ENCODE data around the gene CMTM6.
"Not testable (repeated sequence)": the region's sequence is repeated elsewhere in the genome, so short reads cannot be mapped to it uniquely, and the experiment has no call there.

Gene CMTM6

DNA sequence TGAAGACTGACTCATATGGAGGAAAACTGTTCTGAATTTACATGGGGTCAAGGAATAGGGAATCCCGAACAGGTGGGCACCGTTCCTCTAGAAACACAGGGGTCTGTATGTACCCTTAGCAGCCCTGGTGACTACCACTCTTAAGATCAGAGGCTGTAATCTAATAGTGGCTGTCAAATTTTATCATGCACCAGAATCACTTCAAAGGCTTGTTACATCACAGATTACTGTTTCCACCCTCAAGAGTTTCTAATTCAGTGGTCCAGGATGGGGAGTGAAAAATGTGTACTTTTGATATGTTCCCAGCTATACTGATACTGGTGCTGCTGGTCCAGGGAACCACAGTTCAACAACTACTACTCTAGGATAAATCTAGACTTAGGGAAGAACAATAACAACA is 40.2 kb upstream of the CMTM6 start:
- TF ChIP-seq, protein P1, sequence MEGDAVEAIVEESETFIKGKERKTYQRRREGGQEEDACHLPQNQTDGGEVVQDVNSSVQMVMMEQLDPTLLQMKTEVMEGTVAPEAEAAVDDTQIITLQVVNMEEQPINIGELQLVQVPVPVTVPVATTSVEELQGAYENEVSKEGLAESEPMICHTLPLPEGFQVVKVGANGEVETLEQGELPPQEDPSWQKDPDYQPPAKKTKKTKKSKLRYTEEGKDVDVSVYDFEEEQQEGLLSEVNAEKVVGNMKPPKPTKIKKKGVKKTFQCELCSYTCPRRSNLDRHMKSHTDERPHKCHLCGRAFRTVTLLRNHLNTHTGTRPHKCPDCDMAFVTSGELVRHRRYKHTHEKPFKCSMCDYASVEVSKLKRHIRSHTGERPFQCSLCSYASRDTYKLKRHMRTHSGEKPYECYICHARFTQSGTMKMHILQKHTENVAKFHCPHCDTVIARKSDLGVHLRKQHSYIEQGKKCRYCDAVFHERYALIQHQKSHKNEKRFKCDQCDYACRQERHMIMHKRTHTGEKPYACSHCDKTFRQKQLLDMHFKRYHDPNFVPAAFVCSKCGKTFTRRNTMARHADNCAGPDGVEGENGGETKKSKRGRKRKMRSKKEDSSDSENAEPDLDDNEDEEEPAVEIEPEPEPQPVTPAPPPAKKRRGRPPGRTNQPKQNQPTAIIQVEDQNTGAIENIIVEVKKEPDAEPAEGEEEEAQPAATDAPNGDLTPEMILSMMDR (IDR thresholded peaks at IDR 0.05; ENCODE audit: control insufficient read depth, insufficient read depth, low read depth, low read length, missing control alignments) = no peak
- no peak overlapping the region for H3K4me3 ChIP-seq (ENCODE audit: control insufficient read depth, low read depth, low read length)
- DNase-seq (ENCODE audit: low read depth) = no peak

DNA sequence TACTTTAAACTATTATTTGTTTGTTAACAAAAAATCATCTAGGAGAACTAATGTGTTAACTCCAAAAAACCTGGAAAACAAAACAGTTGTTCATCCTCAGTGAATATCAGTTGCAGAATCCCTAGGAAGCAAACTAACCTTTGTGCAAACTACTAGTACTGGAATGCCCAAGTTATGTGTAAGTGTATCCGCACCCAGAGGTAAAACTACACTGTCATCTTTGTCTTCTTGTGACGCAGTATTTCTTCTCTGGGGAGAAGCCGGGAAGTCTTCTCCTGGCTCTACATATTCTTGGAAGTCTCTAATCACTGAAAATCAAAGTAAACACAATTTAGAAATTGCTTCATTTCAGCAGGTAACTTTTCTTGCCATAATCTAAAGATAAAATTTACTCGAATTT is 38.2 kb upstream of the CMTM6 start:
- DNase-seq (ENCODE audit: low read depth) = no peak
- TF ChIP-seq, protein P1 (IDR thresholded peaks at IDR 0.05; ENCODE audit: control insufficient read depth, insufficient read depth, low read depth, low read length, missing control alignments) = no peak
- no peak overlapping the region for H3K4me3 ChIP-seq (ENCODE audit: control insufficient read depth, low read depth, low read length)

DNA sequence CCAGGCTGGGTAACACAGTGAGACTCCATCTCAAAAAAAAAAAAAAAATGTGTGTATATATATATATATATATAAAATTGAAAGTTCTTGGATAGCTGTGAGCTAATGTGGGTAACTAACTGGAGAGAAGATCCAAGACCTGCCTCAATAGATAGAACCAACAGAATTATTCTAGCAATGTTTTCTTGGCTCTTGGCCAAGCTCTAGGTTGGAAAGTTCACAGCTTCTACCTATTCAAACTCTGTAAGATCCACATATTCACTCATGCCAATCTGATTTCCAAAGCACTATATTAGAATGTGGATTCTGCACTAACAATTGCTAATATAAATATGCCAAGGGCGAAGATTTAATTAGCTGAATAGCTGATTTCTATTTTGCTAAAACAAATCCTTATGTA is 29.8 kb upstream of the CMTM6 start:
- no peak for DNase-seq (ENCODE audit: low read depth)
- TF ChIP-seq, protein P1 (IDR thresholded peaks at IDR 0.05; ENCODE audit: control insufficient read depth, insufficient read depth, low read depth, low read length, missing control alignments) = no peak
- no peak overlapping the region for H3K4me3 ChIP-seq (ENCODE audit: control insufficient read depth, low read depth, low read length)

DNA sequence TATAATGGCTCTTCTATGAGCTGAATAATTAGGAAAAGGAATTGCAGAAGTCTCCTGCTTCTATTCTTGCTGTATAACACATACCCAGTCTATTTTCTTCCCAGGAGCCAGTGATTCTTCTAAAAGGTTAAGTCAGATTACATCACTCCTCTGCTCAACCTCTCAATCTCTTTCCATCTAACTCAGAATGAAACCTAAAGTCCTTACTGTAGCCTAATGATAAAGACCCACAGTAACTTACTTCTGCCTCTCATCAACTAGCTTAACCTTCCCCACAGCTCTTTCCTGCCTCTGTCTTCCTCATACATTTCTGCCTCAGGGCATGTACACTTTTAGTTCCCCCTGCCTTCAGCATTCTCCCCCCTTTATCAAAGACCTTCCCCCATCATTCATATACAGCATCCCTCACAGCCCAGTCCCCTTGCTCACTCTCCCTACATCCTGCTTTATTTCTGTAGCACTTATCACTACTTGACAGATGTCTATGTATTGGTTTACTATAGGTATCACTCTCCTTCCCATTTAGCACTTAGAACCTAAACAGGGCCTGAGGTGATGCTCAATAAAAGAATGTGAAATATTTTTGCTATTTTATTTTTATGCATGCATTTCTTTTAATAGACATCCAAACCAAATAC is 28.5 kb upstream of the CMTM6 start:
- TF ChIP-seq, protein P1 (IDR thresholded peaks at IDR 0.05; ENCODE audit: control insufficient read depth, insufficient read depth, low read depth, low read length, missing control alignments) = no peak
- no peak overlapping the region for H3K4me3 ChIP-seq (ENCODE audit: control insufficient read depth, low read depth, low read length)
- DNase-seq (ENCODE audit: low read depth) = no peak

DNA sequence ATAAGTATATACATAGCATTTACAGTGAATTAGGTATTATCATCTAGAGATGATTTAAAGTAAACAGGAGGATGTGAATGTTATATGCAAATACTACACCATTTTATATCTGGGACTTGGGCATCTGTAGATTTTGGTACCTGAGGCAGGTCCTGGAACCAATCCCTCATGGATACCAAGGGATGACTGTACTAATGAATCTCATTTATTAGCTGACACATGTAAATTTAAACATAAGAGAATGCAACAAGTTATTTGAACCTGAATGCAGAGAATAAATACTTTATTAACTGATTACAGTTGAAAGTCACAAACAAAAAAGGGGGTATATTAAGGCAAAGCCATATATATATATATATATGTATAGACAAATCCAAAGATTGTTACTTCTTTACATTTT is 23.1 kb upstream of the CMTM6 start:
- no peak overlapping the region for H3K4me3 ChIP-seq (ENCODE audit: control insufficient read depth, low read depth, low read length)
- DNase-seq (ENCODE audit: low read depth) = no peak
- TF ChIP-seq, protein P1 (IDR thresholded peaks at IDR 0.05; ENCODE audit: control insufficient read depth, insufficient read depth, low read depth, low read length, missing control alignments) = no peak

DNA sequence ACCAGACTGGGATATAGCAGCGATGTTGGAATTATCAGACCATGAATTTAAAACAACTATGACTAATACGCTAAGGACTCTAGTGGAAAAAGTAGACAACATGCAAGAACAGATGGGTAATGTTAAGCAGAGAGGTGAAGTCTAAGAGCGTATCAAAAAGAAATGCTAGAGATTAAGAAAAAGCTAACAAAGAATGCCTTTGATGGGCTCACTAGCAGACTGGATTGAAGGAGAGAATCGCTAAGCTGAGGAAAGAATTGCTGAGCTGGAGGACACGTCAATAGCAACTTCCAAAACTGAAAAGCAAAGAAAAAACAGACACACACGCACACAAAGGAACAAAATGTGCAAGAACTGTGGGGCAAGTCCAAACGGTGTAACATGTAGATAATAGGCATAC is 20.0 kb upstream of the CMTM6 start:
- DNase-seq (ENCODE audit: low read depth) = no peak
- TF ChIP-seq, protein P1 (IDR thresholded peaks at IDR 0.05; ENCODE audit: control insufficient read depth, insufficient read depth, low read depth, low read length, missing control alignments) = no peak
- H3K4me3 ChIP-seq (ENCODE audit: control insufficient read depth, low read depth, low read length) = no peak overlapping the region

DNA sequence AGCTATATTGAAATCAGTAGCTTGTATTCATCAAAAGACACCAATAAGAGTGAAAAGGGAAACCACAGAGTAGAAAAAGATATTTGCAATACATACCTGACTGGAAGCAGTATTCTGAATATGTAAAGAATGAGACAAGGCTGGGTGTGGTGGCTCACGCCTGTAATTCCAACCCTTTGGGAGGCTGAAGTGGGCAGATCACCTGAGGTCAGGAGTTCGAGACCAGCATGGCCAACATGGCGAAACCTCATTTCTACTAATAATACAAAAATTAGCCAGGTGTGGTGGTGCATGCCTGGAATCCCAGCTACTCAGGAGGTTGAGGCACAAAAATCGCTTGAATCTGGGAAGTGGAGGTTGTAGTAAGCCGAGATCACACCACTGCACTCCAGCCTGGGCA is 16.3 kb upstream of the CMTM6 start:
- not testable (repeated sequence) for DNase-seq (ENCODE audit: low read depth); H3K4me3 ChIP-seq (ENCODE audit: control insufficient read depth, low read depth, low read length)

DNA sequence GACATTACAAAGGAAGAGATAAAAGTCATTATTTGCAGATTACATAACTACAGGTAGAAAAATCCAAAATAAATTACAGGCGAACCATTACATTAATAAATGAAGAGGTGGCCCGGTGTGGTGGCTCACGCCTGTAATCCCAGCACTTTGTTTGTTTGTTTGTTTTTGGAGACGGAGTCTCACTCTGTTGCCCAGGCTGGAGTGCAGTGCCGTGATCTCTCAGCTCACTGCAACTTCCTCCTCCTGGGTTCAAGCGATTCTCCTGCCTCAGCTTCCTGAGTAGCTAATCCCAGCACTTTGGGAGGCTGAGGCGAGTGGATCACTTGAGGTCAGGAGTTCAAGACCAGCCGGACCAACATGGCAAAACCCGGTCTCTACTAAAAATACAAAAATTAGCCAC is 14.1 kb upstream of the CMTM6 start:
- H3K4me3 ChIP-seq (ENCODE audit: control insufficient read depth, low read depth, low read length); DNase-seq (ENCODE audit: low read depth): not testable (repeated sequence)

Measured in AG09309 (cell line).